ENCODE results near the gene NDUFB10. TPM values are rescaled to one million over a fixed set of nuclear protein-coding genes. Genes with fewer than 3 reads are reported as not detected.

The NDUFB10 gene
- total and polyA plus RNA-seq, 2 experiments from 2014 or later = 244 to 495 TPM

DNA sequence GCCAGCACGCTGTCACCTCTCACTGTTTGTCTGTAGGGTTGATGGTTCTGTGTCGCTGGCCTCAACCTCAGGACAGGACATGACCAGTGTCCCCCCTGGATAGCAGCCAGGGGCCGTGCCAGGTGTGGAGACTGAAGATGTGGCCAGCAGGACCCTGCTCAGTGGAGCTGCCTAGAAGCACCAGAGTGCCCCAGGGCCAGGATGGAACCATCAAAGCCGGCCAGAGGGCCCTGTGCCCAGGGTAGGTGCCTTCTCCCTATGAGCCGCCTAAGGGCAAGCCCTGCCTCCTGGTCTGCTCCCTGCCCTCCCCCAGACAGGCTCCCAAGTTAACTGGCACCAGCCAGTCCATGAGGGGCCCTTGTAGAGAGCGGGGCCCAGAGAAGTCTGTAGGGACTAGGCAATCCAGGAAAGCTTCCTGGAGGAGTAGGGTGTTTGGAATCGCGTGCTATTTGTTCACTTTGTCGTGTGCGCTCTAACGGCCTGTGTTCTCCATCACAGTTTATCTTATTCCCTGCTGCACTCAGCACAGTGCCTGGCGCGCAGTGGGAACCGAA is 546 bp upstream of the NDUFB10 start:
- peak; percentile 1 for ATAC-seq
- peaks cover 5% of the 10 kb centered on the region; the same call in 2 of the 3 replicates for H3K9me3 Mint-ChIP-seq
- peaks cover 21% of the 10 kb centered on the region for H4K20me1 ChIP-seq (replicated peaks; ENCODE audit: insufficient read depth)
- peaks cover 25% of the 10 kb centered on the region for H3K79me2 ChIP-seq (replicated peaks; ENCODE audit: insufficient read depth)
- H2AFZ ChIP-seq = peak overlapping the region; percentile 97
- no peaks in the 10 kb centered on the region for H3K27me3 ChIP-seq (ENCODE audit: insufficient read depth)
- H3K27me3 Mint-ChIP-seq (ENCODE audit: insufficient read depth, low read depth, poor library complexity) = peaks cover 47% of the 10 kb centered on the region
- H3K9me2 ChIP-seq (ENCODE audit: insufficient read depth) = no peaks in the 10 kb centered on the region
- peaks cover 20% of the 10 kb centered on the region for H3K36me3 ChIP-seq (ENCODE audit: insufficient read depth)
- peaks cover 32% of the 10 kb centered on the region; the same call in 1 of the 2 replicates for H3K4me1 ChIP-seq (ENCODE audit: insufficient read depth)
- DNase-seq (ENCODE audit: low spot score) = no peak
- H3K27ac ChIP-seq (ENCODE audit: low read depth) = no peak overlapping the region
- peaks cover 32% of the 10 kb centered on the region for H3K4me1 Mint-ChIP-seq
- H3F3A ChIP-seq (replicated peaks; ENCODE audit: low read depth) = peaks cover 45% of the 10 kb centered on the region
- peak overlapping the region; percentile 91 for H3K4me2 ChIP-seq
- H3K4me3 Mint-ChIP-seq = peak overlapping the region; percentile 92
- TF ChIP-seq ZNF114 (CRISPR knock-in tag; IDR thresholded peaks at IDR 0.05) (no peak), EZH2phosphoT487 (IDR thresholded peaks at IDR 0.05; ENCODE audit: unreplicated experiment) (no peak), POLR2AphosphoS5 (IDR thresholded peaks at IDR 0.05; ENCODE audit: low read depth) (no peak), ZNF331 (CRISPR knock-in tag; IDR thresholded peaks at IDR 0.05; ENCODE audit: low read depth) (no peak), STAT1 (IDR thresholded peaks at IDR 0.05; ENCODE audit: unreplicated experiment) (no peak), NANOG (IDR thresholded peaks at IDR 0.05; ENCODE audit: borderline replicate concordance) (no peak), JUNB (IDR thresholded peaks at IDR 0.05; ENCODE audit: unreplicated experiment) (no peak), REST (IDR thresholded peaks at IDR 0.05; ENCODE audit: unreplicated experiment) (no peak)
- TF ChIP-seq, protein P1, sequence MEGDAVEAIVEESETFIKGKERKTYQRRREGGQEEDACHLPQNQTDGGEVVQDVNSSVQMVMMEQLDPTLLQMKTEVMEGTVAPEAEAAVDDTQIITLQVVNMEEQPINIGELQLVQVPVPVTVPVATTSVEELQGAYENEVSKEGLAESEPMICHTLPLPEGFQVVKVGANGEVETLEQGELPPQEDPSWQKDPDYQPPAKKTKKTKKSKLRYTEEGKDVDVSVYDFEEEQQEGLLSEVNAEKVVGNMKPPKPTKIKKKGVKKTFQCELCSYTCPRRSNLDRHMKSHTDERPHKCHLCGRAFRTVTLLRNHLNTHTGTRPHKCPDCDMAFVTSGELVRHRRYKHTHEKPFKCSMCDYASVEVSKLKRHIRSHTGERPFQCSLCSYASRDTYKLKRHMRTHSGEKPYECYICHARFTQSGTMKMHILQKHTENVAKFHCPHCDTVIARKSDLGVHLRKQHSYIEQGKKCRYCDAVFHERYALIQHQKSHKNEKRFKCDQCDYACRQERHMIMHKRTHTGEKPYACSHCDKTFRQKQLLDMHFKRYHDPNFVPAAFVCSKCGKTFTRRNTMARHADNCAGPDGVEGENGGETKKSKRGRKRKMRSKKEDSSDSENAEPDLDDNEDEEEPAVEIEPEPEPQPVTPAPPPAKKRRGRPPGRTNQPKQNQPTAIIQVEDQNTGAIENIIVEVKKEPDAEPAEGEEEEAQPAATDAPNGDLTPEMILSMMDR (conservative IDR thresholded peaks at IDR 0.05; ENCODE audit: low read depth in 2 of 2) = no peak
- TF ChIP-seq, protein P2, sequence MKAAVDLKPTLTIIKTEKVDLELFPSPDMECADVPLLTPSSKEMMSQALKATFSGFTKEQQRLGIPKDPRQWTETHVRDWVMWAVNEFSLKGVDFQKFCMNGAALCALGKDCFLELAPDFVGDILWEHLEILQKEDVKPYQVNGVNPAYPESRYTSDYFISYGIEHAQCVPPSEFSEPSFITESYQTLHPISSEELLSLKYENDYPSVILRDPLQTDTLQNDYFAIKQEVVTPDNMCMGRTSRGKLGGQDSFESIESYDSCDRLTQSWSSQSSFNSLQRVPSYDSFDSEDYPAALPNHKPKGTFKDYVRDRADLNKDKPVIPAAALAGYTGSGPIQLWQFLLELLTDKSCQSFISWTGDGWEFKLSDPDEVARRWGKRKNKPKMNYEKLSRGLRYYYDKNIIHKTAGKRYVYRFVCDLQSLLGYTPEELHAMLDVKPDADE (IDR thresholded peaks at IDR 0.05) = no peak
- H3K4me3 ChIP-seq = peak overlapping the region; percentile 89
- no peak overlapping the region for H3K27ac Mint-ChIP-seq
- peaks cover 36% of the 10 kb centered on the region for H3K36me3 Mint-ChIP-seq (ENCODE audit: low read depth)
